Caco-2 (cell line): ENCODE measurements around the gene LTO1. TPM values are rescaled to one million over a fixed set of nuclear protein-coding genes. Genes with fewer than 3 reads are reported as not detected.
A peak's percentile ranks its signal among the peaks of the same experiment; 100 is the strongest.

ENCODE experiments used
- BruUV-seq: library from RNA; stranded (reverse); fragments of 400-500 nt; replicated peaks from 2 replicates; lab custom pipeline; 2021; lab: Mats Ljungman, UMichigan
- CTCF ChIA-PET: fragments of 300-600 bp; sonication (Branson Sonifier 250); formaldehyde crosslinking; loops from one replicate; lab custom pipeline; 2022; ENCODE audit warnings: antibody characterized with exemption; lab: Charles Lee
- POLR2A ChIA-PET: fragments of 300-600 bp; sonication (Branson Sonifier 250); formaldehyde crosslinking; loops from one replicate; lab custom pipeline; 2022; ENCODE audit warnings: antibody characterized with exemption; lab: Charles Lee
- DNase-seq, 2 experiments: peaks; one replicate each; pipeline versions ENCODE4 v3.0.0 to v3.0.0-alpha.2; 2020 to 2022
- H3K27me3 ChIP-seq: replicated peaks from 2 replicates; pipeline ENCODE4 v1.6.0; 2011; ENCODE audit warnings: low read length; ENCODE audit not compliant: control insufficient read depth, insufficient read depth
- H3K36me3 ChIP-seq: 2 replicates; pipeline ENCODE4 v1.5.1; 2011; ENCODE audit warnings: low read length; ENCODE audit not compliant: control insufficient read depth, insufficient read depth
- H3K4me1 ChIP-seq: fragments of 250-450 bp; sonication (Bioruptor Pico); 2 replicates; pipeline ENCODE4 v1.5.1; 2020; ENCODE audit warnings: mild to moderate bottlenecking
- H3K4me3 ChIP-seq: 2 replicates; pipeline ENCODE4 v1.5.1; 2011; ENCODE audit warnings: low read depth, mild to moderate bottlenecking, control low read depth, low read length
- H3K9me3 ChIP-seq: fragments of 250-450 bp; sonication (Bioruptor Pico); 2 replicates; pipeline ENCODE4 v1.5.1; 2020; ENCODE audit warnings: mild to moderate bottlenecking, moderate library complexity
- H3K27ac Mint-ChIP-seq: one replicate; pipeline ENCODE4 v1.8.0; 2022; ENCODE audit warnings: mixed read lengths; ENCODE audit not compliant: unreplicated experiment
- H3K27me3 Mint-ChIP-seq: one replicate; pipeline ENCODE4 v1.8.0; 2022; ENCODE audit warnings: mixed read lengths; ENCODE audit not compliant: insufficient read depth, unreplicated experiment
- H3K36me3 Mint-ChIP-seq: one replicate; pipeline ENCODE4 v1.8.0; 2022; ENCODE audit warnings: mild to moderate bottlenecking, mixed read lengths; ENCODE audit not compliant: insufficient read depth, unreplicated experiment
- H3K4me1 Mint-ChIP-seq: one replicate; pipeline ENCODE4 v1.8.0; 2022; ENCODE audit warnings: low read depth, mixed read lengths; ENCODE audit not compliant: unreplicated experiment
- H3K4me3 Mint-ChIP-seq: one replicate; pipeline ENCODE4 v1.8.0; 2022; ENCODE audit warnings: mild to moderate bottlenecking, moderate library complexity, mixed read lengths; ENCODE audit not compliant: unreplicated experiment
- H3K9me3 Mint-ChIP-seq: one replicate; pipeline ENCODE4 v1.8.0; 2022; ENCODE audit warnings: mixed read lengths; ENCODE audit not compliant: unreplicated experiment
- CTCF ChIP-seq, 2 experiments: fragments of 200-600 bp in 1 of 2; IDR thresholded peaks; 1 replicate in 1 of 2; 2 replicates in 1 of 2; pipeline versions ENCODE4 v1.5.1 to v1.8.0; 2011 to 2022; ENCODE audit warnings: antibody characterized with exemption in 1 of 2, control low read depth in 1 of 2, inconsistent platforms in 1 of 2, low read depth in 1 of 2, low read length in 1 of 2, mild to moderate bottlenecking in 1 of 2, moderate library complexity in 1 of 2; ENCODE audit not compliant: insufficient read depth in 1 of 2, severe bottlenecking in 1 of 2, unreplicated experiment in 1 of 2
- intact Hi-C: fragments of 100-400 bp; cut with micrococcal nuclease; formaldehyde crosslinking; loops from one replicate; pipeline ENCODE4 v1.10.0; 2022; ENCODE audit not compliant: unreplicated experiment
- total RNA-seq: library from RNA; stranded (reverse); gene quantifications from 2 replicates; pipeline ENCODE4 v1.2.3, GENCODE V29; 2022

The LTO1 gene
- total RNA-seq, 1 experiment from 2014 or later, result 49.3 TPM

- Histone ChIP-seq H3K27me3 (no peaks in the 10 kb centered on the region), H3K36me3 (no peaks in the 10 kb centered on the region), H3K4me3 (peak overlapping the region; percentile 73), H3K4me1 (peaks cover 27% of the 10 kb centered on the region), H3K9me3 (no peaks in the 10 kb centered on the region)
- ChIA-PET CTCF (interaction anchor here (0.6 to 1.6 kb wide), 16 partner anchors 10 to 759 kb away, joined by 3 to 14 read pairs (median 3); partner anchors contain the start of gene CTTN), POLR2A (interaction anchor here (0.6 to 2.0 kb wide), 18 partner anchors 17 to 537 kb away, joined by 3 to 18 read pairs (median 6); partner anchors contain the start of gene LTO1)
- H3K36me3 Mint-ChIP-seq, result peaks cover 68% of the 10 kb centered on the region
- H3K4me3 Mint-ChIP-seq, result peak overlapping the region; percentile 96
- no peaks in the 10 kb centered on the region for H3K27me3 Mint-ChIP-seq
- intact Hi-C loops, result loop anchor here (1.0 to 2.0 kb wide), 6 partner anchors 142 to 516 kb away; partner anchors contain the start of gene LINC01488
- no TSS peak for BruUV-seq
- peak; percentile 99 to 100 for DNase-seq
- no peaks in the 10 kb centered on the region for H3K9me3 Mint-ChIP-seq
- H3K27ac Mint-ChIP-seq, result peak overlapping the region; percentile 97
- no peak for TF ChIP-seq CTCF (IDR thresholded peaks at IDR 0.05; ENCODE audit: insufficient read depth in 1 of 2, low read depth in 1 of 2, low read length in 1 of 2, severe bottlenecking in 1 of 2, unreplicated experiment in 1 of 2)
- peaks cover 25% of the 10 kb centered on the region for H3K4me1 Mint-ChIP-seq
Measured at GRCh38 chr11:69638941-69639681, 36.0 kb downstream of the LTO1 start.

- no peaks in the 10 kb centered on the region for H3K9me3 ChIP-seq
- peak overlapping the region; percentile 97 for H3K27ac Mint-ChIP-seq
- POLR2A ChIA-PET, result interaction anchor here (0.7 to 2.0 kb wide), 18 partner anchors 18 to 536 kb away, joined by 3 to 18 read pairs (median 6); partner anchors contain the start of gene LTO1
- H3K27me3 Mint-ChIP-seq, result no peaks in the 10 kb centered on the region
- H3K4me3 Mint-ChIP-seq, result peak overlapping the region; percentile 96
- no peaks in the 10 kb centered on the region for H3K27me3 ChIP-seq
- peak; percentile 98 for DNase-seq
- CTCF ChIA-PET, result interaction anchor here (0.6 to 1.6 kb wide), 8 partner anchors 19 to 529 kb away, joined by 3 to 10 read pairs (median 3); no protein-coding TSS in a partner anchor
- intact Hi-C loops, result loop anchor here (1.0 to 2.0 kb wide), 5 partner anchors 141 to 515 kb away; partner anchors contain the start of gene LINC01488
- H3K4me1 ChIP-seq, result peaks cover 19% of the 10 kb centered on the region
- no peaks in the 10 kb centered on the region for H3K9me3 Mint-ChIP-seq
- no peak for TF ChIP-seq CTCF (IDR thresholded peaks at IDR 0.05; ENCODE audit: insufficient read depth in 1 of 2, low read depth in 1 of 2, low read length in 1 of 2, severe bottlenecking in 1 of 2, unreplicated experiment in 1 of 2)
- H3K36me3 ChIP-seq, result no peaks in the 10 kb centered on the region
- peaks cover 25% of the 10 kb centered on the region for H3K4me1 Mint-ChIP-seq
- peak overlapping the region; percentile 73 for H3K4me3 ChIP-seq
- peaks cover 59% of the 10 kb centered on the region for H3K36me3 Mint-ChIP-seq
- BruUV-seq, result no TSS peak
Measured at GRCh38 chr11:69637941-69638871, 36.9 kb downstream of the LTO1 start.
